ENCODE data around the gene GPR31.

The GPR31 gene

GRCh38 chr6:167116838-167117228 is 40.9 kb downstream of the GPR31 start:
- no peak for DNase-seq (ENCODE audit: low spot score)

GRCh38 chr6:167116109-167116837 is 41.5 kb downstream of the GPR31 start:
- no peak for DNase-seq (ENCODE audit: low spot score)

- no peak for DNase-seq (ENCODE audit: low spot score)
Observed at GRCh38 chr6:167115054-167115453, 42.7 kb downstream of the GPR31 start.

GRCh38 chr6:167113935-167114910 is 43.6 kb downstream of the GPR31 start:
- no peak for DNase-seq (ENCODE audit: low spot score)

GRCh38 chr6:167113047-167113754 is 44.6 kb downstream of the GPR31 start:
- no peak for DNase-seq (ENCODE audit: low spot score)

- DNase-seq (ENCODE audit: low spot score) = no peak
Observed at GRCh38 chr6:167112421-167112820, 45.4 kb downstream of the GPR31 start.

GRCh38 chr6:167111597-167111996 is 46.2 kb downstream of the GPR31 start:
- DNase-seq (ENCODE audit: low spot score) = no peak

- no peak for DNase-seq (ENCODE audit: low spot score)
Observed at GRCh38 chr6:167109651-167110050, 48.1 kb downstream of the GPR31 start.

- no peak for DNase-seq (ENCODE audit: low spot score)
Observed at GRCh38 chr6:167108278-167108677, 49.5 kb downstream of the GPR31 start.

GRCh38 chr6:167107787-167108186 is 50.0 kb downstream of the GPR31 start:
- DNase-seq (ENCODE audit: low spot score) = no peak

- DNase-seq (ENCODE audit: low spot score) = no peak
Observed at GRCh38 chr6:167106406-167106805, 51.4 kb downstream of the GPR31 start.
